ENCODE data around the gene NKX2-1. TPM values are rescaled to one million over a fixed set of nuclear protein-coding genes. Genes with fewer than 3 reads are reported as not detected.

NKX2-1 gene
- total and polyA plus RNA-seq, 2 of the 13 experiments (the other 11 are each of a cell fraction or from before 2014, with no cell fraction given), result not detected

DNA sequence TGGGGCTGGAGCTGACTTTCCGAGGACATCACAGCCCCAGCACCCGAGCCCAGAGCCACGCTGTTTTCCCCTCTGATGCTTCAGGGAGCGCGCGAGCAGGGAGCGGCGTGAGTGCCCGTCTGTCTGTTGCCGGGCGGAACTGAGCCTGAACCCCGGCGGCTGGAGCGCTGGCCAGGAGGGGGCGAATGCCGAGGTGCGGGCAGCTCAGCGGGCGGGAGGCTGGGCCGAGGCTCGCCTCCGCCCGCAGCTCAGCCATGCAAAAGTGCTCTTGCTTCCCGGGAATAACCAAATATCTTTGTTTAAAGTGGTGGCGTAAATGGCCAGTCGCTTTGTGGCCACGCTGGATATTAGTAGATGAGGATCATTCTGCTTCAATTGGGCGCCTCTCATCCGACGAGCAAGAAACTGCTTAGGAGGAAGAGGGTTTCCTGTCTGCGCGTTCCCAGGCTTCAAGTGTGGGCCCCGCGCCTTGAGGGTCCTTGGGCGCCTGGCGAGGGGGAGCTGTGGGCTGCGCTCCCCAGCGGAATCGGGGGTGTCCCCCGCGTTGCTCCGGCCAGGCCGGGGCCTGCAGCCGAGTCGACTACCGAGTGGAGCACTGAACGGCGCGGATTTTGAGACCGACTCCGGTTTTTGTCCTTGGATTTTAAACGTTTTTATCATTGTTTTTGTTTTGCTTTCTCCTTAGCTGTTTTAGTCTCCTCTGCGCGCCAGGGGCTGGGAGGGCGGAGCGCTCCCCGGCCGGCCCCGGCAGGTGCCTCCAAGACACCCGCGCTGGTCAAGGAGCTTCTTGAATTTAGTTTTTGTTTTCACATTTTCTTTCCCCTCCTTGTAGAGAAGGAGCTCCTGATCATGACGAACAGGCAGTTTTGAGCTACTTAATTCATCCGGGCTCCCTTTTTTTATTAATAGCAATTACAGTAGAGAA, 831 bp upstream of the NKX2-1 start (continued):
- TF ChIP-seq, protein P1, sequence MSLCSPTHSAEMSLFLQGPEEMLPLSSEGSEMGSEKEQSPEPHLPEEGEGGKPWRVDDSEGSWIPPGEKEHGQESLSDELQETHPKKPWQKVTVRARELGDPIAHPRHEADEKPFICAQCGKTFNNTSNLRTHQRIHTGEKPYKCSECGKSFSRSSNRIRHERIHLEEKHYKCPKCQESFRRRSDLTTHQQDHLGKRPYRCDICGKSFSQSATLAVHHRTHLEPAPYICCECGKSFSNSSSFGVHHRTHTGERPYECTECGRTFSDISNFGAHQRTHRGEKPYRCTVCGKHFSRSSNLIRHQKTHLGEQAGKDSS (CRISPR knock-in tag; IDR thresholded peaks at IDR 0.05; ENCODE audit: borderline replicate concordance, low read depth), result peak; percentile 83
- TF ChIP-seq NCOA2 (CRISPR knock-in tag; IDR thresholded peaks at IDR 0.05) (no peak), ZBTB21 (CRISPR knock-in tag; IDR thresholded peaks at IDR 0.05) (no peak), ZNF333 (CRISPR knock-in tag; IDR thresholded peaks at IDR 0.05; ENCODE audit: borderline replicate concordance) (no peak), NR2C2 (CRISPR knock-in tag; IDR thresholded peaks at IDR 0.05; ENCODE audit: borderline replicate concordance) (no peak), REL (CRISPR knock-in tag; conservative IDR thresholded peaks at IDR 0.05) (0 out of 2 replicates have a peak, but pooled peaks have one; percentile 39), ZNF34 (CRISPR knock-in tag; IDR thresholded peaks at IDR 0.05; ENCODE audit: borderline replicate concordance) (no peak), SKI (IDR thresholded peaks at IDR 0.05; ENCODE audit: partially characterized antibody) (no peak), NFKBIZ (CRISPR knock-in tag; IDR thresholded peaks at IDR 0.05) (no peak), SMAD1 (CRISPR knock-in tag; IDR thresholded peaks at IDR 0.05; ENCODE audit: borderline replicate concordance, low read depth) (no peak), ZNF3 (CRISPR knock-in tag; IDR thresholded peaks at IDR 0.05) (no peak), MAFF (IDR thresholded peaks at IDR 0.05; ENCODE audit: low read depth, low read length) (no peak), GFI1 (CRISPR knock-in tag; IDR thresholded peaks at IDR 0.05; ENCODE audit: borderline replicate concordance) (no peak), RAD21 (CRISPR knock-in tag; IDR thresholded peaks at IDR 0.05) (peak; percentile 60; the same call in 1 of the 2 replicates), SATB2 (CRISPR knock-in tag; IDR thresholded peaks at IDR 0.05) (no peak), ZSCAN29 (CRISPR knock-in tag; conservative IDR thresholded peaks at IDR 0.05) (no peak), ZNF644 (CRISPR knock-in tag; IDR thresholded peaks at IDR 0.05; ENCODE audit: low read depth) (no peak), NR3C1 (CRISPR knock-in tag; IDR thresholded peaks at IDR 0.05) (no peak), POLR2A (IDR thresholded peaks at IDR 0.05; ENCODE audit: insufficient read depth in 1 of 2, low read depth in 2 of 2, low read length in 2 of 2) (no peak), HOXA5 (CRISPR knock-in tag; IDR thresholded peaks at IDR 0.05) (no peak), MYPOP (CRISPR knock-in tag; IDR thresholded peaks at IDR 0.05) (no peak), KDM6A (CRISPR knock-in tag; IDR thresholded peaks at IDR 0.05; ENCODE audit: low read depth) (no peak), TGIF2 (CRISPR knock-in tag; IDR thresholded peaks at IDR 0.05) (no peak), SP1 (IDR thresholded peaks at IDR 0.05) (no peak), SP1 (CRISPR knock-in tag; IDR thresholded peaks at IDR 0.05) (no peak), ZNF720 (CRISPR knock-in tag; IDR thresholded peaks at IDR 0.05) (no peak), ONECUT2 (CRISPR knock-in tag; IDR thresholded peaks at IDR 0.05) (no peak)
- TF ChIP-seq, protein P2, sequence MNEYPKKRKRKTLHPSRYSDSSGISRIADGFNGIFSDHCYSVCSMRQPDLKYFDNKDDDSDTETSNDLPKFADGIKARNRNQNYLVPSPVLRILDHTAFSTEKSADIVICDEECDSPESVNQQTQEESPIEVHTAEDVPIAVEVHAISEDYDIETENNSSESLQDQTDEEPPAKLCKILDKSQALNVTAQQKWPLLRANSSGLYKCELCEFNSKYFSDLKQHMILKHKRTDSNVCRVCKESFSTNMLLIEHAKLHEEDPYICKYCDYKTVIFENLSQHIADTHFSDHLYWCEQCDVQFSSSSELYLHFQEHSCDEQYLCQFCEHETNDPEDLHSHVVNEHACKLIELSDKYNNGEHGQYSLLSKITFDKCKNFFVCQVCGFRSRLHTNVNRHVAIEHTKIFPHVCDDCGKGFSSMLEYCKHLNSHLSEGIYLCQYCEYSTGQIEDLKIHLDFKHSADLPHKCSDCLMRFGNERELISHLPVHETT (CRISPR knock-in tag; conservative IDR thresholded peaks at IDR 0.05), result no peak; the same call in 1 of the 2 replicates
- TF ChIP-seq, protein P3, sequence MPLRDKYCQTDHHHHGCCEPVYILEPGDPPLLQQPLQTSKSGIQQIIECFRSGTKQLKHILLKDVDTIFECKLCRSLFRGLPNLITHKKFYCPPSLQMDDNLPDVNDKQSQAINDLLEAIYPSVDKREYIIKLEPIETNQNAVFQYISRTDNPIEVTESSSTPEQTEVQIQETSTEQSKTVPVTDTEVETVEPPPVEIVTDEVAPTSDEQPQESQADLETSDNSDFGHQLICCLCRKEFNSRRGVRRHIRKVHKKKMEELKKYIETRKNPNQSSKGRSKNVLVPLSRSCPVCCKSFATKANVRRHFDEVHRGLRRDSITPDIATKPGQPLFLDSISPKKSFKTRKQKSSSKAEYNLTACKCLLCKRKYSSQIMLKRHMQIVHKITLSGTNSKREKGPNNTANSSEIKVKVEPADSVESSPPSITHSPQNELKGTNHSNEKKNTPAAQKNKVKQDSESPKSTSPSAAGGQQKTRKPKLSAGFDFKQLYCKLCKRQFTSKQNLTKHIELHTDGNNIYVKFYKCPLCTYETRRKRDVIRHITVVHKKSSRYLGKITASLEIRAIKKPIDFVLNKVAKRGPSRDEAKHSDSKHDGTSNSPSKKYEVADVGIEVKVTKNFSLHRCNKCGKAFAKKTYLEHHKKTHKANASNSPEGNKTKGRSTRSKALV (CRISPR knock-in tag; IDR thresholded peaks at IDR 0.05), result peak; percentile 96

All from HepG2 (cell line).